ENCODE data around the gene ANKLE2. TPM values are rescaled to one million over a fixed set of nuclear protein-coding genes. Genes with fewer than 3 reads are reported as not detected.

The ANKLE2 gene
- total RNA-seq, 6 experiments from 2014 or later = 43.7 to 54.6 (median 47.2) TPM

GRCh38 chr12:132717531-132718387 is 43.9 kb downstream of the ANKLE2 start:
- 0 out of 2 replicates have a peak, but pooled peaks cover 6% of the 10 kb centered on the region for H3K9me3 Mint-ChIP-seq
- H3K27me3 Mint-ChIP-seq (ENCODE audit: insufficient read depth) = peaks cover 15% of the 10 kb centered on the region
- no peak for DNase-seq

GRCh38 chr12:132717011-132717410 is 44.6 kb downstream of the ANKLE2 start:
- Mint-ChIP-seq H3K4me3 (no peak overlapping the region), H3K27ac (no peak overlapping the region), H3K4me1 (ENCODE audit: low read depth) (0 out of 2 replicates have a peak, but pooled peaks cover 4% of the 10 kb centered on the region), H3K27me3 (ENCODE audit: insufficient read depth) (peaks cover 15% of the 10 kb centered on the region), H3K9me3 (0 out of 2 replicates have a peak, but pooled peaks cover 6% of the 10 kb centered on the region), H3K36me3 (ENCODE audit: low read depth) (peaks cover 30% of the 10 kb centered on the region)
- TF ChIP-seq CTCF (IDR thresholded peaks at IDR 0.05) = no peak
- no peak for DNase-seq

More at GRCh38 chr12:132717531-132718387, 43.9 kb downstream of the ANKLE2 start:
- 0 out of 2 replicates have a peak, but pooled peaks cover 4% of the 10 kb centered on the region for H3K4me1 Mint-ChIP-seq (ENCODE audit: low read depth)
- peaks cover 30% of the 10 kb centered on the region for H3K36me3 Mint-ChIP-seq (ENCODE audit: low read depth)
- no peak for TF ChIP-seq CTCF (IDR thresholded peaks at IDR 0.05)
- no peak overlapping the region for H3K4me3 Mint-ChIP-seq
- no peak overlapping the region for H3K27ac Mint-ChIP-seq

- Mint-ChIP-seq H3K36me3 (ENCODE audit: low read depth) (peaks cover 30% of the 10 kb centered on the region), H3K27ac (no peak overlapping the region), H3K4me1 (ENCODE audit: low read depth) (0 out of 2 replicates have a peak, but pooled peaks cover 4% of the 10 kb centered on the region), H3K27me3 (ENCODE audit: insufficient read depth) (peaks cover 15% of the 10 kb centered on the region), H3K9me3 (0 out of 2 replicates have a peak, but pooled peaks cover 6% of the 10 kb centered on the region), H3K4me3 (no peak overlapping the region)
- no peak for DNase-seq
- TF ChIP-seq CTCF (IDR thresholded peaks at IDR 0.05) = no peak
These were observed 45.3 kb downstream of the ANKLE2 start for GRCh38 chr12:132716356-132716755.

GRCh38 chr12:132715874-132716273 is 45.8 kb downstream of the ANKLE2 start:
- Mint-ChIP-seq H3K36me3 (ENCODE audit: low read depth) (peaks cover 26% of the 10 kb centered on the region), H3K4me1 (ENCODE audit: low read depth) (0 out of 2 replicates have a peak, but pooled peaks cover 4% of the 10 kb centered on the region), H3K27me3 (ENCODE audit: insufficient read depth) (peaks cover 15% of the 10 kb centered on the region), H3K9me3 (0 out of 2 replicates have a peak, but pooled peaks cover 6% of the 10 kb centered on the region), H3K4me3 (no peak overlapping the region), H3K27ac (no peak overlapping the region)
- no peak for TF ChIP-seq CTCF (IDR thresholded peaks at IDR 0.05)
- DNase-seq = no peak

GRCh38 chr12:132713123-132713522 is 48.5 kb downstream of the ANKLE2 start:
- H3K36me3 Mint-ChIP-seq (ENCODE audit: low read depth) = peaks cover 11% of the 10 kb centered on the region
- no peaks in the 10 kb centered on the region for H3K9me3 Mint-ChIP-seq
- DNase-seq = no peak
- H3K27me3 Mint-ChIP-seq (ENCODE audit: insufficient read depth) = peaks cover 8% of the 10 kb centered on the region; the same call in 1 of the 2 replicates
- no peak overlapping the region for H3K27ac Mint-ChIP-seq
- TF ChIP-seq CTCF (IDR thresholded peaks at IDR 0.05) = no peak
- peaks cover 9% of the 10 kb centered on the region; the same call in 1 of the 2 replicates for H3K4me1 Mint-ChIP-seq (ENCODE audit: low read depth)
- H3K4me3 Mint-ChIP-seq = no peak overlapping the region

All from HFFc6 (cell line).